ENCODE results near the gene NTPCR.

NTPCR gene

DNA sequence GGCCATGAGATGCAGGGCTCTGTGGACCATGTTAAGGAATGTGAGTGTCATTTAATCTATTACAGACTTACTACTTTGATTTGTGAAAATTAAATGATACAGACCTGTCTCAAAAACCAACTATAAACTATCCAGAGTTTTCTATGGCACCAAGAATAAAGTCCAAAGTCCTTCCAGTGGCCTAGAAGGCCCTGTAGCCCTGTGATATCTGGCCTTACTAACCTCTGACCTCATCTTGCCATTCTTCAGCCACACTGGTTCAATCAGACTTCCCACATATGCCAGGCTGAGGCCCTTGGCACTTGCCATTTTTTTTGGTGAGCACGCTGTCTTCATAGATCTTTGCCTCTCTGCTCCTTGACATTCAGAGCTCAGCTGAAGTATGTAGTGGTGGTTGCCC is 7.7 kb downstream of the NTPCR start:
- TF ChIP-seq, protein P1, sequence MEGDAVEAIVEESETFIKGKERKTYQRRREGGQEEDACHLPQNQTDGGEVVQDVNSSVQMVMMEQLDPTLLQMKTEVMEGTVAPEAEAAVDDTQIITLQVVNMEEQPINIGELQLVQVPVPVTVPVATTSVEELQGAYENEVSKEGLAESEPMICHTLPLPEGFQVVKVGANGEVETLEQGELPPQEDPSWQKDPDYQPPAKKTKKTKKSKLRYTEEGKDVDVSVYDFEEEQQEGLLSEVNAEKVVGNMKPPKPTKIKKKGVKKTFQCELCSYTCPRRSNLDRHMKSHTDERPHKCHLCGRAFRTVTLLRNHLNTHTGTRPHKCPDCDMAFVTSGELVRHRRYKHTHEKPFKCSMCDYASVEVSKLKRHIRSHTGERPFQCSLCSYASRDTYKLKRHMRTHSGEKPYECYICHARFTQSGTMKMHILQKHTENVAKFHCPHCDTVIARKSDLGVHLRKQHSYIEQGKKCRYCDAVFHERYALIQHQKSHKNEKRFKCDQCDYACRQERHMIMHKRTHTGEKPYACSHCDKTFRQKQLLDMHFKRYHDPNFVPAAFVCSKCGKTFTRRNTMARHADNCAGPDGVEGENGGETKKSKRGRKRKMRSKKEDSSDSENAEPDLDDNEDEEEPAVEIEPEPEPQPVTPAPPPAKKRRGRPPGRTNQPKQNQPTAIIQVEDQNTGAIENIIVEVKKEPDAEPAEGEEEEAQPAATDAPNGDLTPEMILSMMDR (IDR thresholded peaks at IDR 0.05; ENCODE audit: borderline replicate concordance, control extremely low read depth, extremely low read depth, insufficient read depth, missing control alignments): no peak
- DNase-seq (ENCODE audit: low spot score): no peak
- in situ Hi-C loops (cut with MboI; ENCODE audit: low sequenced_read_pairs, unreplicated experiment): no loop called here

- TF ChIP-seq, protein P1 (IDR thresholded peaks at IDR 0.05; ENCODE audit: borderline replicate concordance, control extremely low read depth, extremely low read depth, insufficient read depth, missing control alignments): no peak
- no peak for DNase-seq (ENCODE audit: low spot score)
- in situ Hi-C loops (cut with MboI; ENCODE audit: low sequenced_read_pairs, unreplicated experiment): no loop called here
These were observed 12.6 kb downstream of the NTPCR start for GRCh38 chr1:232962761-232963745.

GRCh38 chr1:232964601-232965000 is 14.2 kb downstream of the NTPCR start:
- TF ChIP-seq, protein P1 (IDR thresholded peaks at IDR 0.05; ENCODE audit: borderline replicate concordance, control extremely low read depth, extremely low read depth, insufficient read depth, missing control alignments): no peak
- DNase-seq (ENCODE audit: low spot score): no peak
- in situ Hi-C loops (cut with MboI; ENCODE audit: low sequenced_read_pairs, unreplicated experiment): no loop called here

DNA sequence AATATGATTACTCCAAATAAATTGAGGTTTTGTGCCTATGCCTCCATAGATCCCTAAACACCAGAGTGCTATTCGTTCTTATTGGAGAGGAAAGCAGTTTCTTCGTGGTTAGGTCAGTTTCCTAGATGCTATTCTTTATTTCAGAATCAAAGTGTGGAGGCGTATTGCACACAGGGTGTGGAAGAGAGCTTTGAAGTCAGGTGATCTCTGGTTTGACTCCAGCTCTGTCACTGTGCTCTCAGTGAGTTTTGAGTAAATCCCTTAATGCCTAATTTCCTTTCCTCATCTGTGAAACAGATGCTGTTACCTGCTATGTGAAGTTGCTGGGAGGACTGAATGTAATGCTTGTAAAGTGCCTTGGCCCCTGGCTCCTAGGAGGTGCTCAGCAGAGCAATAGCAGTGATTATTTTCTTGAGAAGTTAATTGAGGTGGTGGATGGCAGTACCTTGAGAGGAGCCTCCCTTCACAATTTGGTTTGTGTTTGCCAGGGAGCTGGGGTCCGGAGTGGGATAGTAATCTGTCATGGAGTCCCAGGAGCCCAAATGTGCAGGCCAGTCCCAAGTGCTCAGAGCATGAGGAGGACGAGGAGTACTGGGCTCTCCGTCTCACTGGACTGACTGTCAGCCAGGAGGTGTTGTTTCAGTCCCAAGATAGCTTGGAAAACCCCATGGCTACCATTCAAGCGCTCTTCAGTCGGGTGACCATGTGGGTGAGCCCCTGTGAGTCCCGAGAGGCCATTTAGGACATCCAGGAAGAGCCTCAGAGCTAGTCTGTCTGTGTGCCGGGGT is 14.9 kb downstream of the NTPCR start:
- in situ Hi-C loops (cut with MboI; ENCODE audit: low sequenced_read_pairs, unreplicated experiment): no loop called here
- TF ChIP-seq, protein P1 (IDR thresholded peaks at IDR 0.05; ENCODE audit: borderline replicate concordance, control extremely low read depth, extremely low read depth, insufficient read depth, missing control alignments): no peak
- DNase-seq (ENCODE audit: low spot score): no peak

- TF ChIP-seq, protein P1 (IDR thresholded peaks at IDR 0.05; ENCODE audit: borderline replicate concordance, control extremely low read depth, extremely low read depth, insufficient read depth, missing control alignments): no peak
- in situ Hi-C loops (cut with MboI; ENCODE audit: low sequenced_read_pairs, unreplicated experiment): no loop called here
- DNase-seq (ENCODE audit: low spot score): no peak
These were observed 15.5 kb downstream of the NTPCR start for GRCh38 chr1:232965912-232966217.

DNA sequence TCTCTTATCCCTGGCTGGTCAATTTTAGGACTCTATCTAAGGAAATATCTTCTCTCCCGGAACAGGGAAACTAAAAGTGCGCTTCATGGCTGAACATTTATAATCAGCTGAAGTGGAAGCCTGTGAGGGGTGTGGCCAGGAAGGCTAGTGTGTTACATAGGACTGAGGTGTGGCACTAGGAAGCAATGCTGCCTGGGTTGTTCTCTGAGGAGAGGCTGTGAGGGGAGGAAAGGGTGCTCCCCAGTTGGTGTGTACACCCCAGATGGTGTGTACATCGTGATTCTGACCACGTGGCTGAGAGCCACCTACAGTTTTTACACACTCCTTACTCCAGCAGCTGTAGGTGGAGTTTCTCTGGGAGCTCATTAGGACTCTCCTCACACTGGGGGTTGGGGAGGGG is 16.3 kb downstream of the NTPCR start:
- in situ Hi-C loops (cut with MboI; ENCODE audit: low sequenced_read_pairs, unreplicated experiment): no loop called here
- no peak for DNase-seq (ENCODE audit: low spot score)
- TF ChIP-seq, protein P1 (IDR thresholded peaks at IDR 0.05; ENCODE audit: borderline replicate concordance, control extremely low read depth, extremely low read depth, insufficient read depth, missing control alignments): no peak
